ENCODE data around the gene VPS29.
"Not testable (repeated sequence)": the region's sequence is repeated elsewhere in the genome, so short reads cannot be mapped to it uniquely, and the experiment has no call there.

DNA sequence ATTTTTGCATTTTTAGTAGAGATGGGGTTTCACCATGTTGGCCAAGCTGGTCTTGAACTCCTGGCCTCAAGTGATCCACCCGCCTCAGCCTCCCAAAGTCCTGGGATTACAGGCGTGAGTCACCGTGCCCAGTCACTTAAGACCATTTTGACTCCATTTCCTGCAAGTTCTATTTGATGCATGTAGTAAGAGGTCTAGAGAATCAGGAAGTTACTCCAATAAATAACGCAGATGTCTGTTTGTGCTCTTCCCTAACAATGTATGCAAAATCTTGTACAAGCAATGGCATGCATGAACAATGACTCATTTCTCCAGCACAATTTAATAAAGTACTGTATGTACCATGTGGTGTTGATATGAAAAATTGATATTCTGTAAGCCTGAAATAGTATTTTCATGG, 43.3 kb upstream of the VPS29 start:
- TF ChIP-seq, protein P1, sequence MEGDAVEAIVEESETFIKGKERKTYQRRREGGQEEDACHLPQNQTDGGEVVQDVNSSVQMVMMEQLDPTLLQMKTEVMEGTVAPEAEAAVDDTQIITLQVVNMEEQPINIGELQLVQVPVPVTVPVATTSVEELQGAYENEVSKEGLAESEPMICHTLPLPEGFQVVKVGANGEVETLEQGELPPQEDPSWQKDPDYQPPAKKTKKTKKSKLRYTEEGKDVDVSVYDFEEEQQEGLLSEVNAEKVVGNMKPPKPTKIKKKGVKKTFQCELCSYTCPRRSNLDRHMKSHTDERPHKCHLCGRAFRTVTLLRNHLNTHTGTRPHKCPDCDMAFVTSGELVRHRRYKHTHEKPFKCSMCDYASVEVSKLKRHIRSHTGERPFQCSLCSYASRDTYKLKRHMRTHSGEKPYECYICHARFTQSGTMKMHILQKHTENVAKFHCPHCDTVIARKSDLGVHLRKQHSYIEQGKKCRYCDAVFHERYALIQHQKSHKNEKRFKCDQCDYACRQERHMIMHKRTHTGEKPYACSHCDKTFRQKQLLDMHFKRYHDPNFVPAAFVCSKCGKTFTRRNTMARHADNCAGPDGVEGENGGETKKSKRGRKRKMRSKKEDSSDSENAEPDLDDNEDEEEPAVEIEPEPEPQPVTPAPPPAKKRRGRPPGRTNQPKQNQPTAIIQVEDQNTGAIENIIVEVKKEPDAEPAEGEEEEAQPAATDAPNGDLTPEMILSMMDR (IDR thresholded peaks at IDR 0.05; ENCODE audit: borderline replicate concordance, extremely low read depth, low read length, poor library complexity, severe bottlenecking) = not testable (repeated sequence)
- TF ChIP-seq EZH2 (IDR thresholded peaks at IDR 0.05; ENCODE audit: borderline replicate concordance, low read depth, low read length, severe bottlenecking) = not testable (repeated sequence)

All from DND-41 (cell line).